ENCODE results near the gene CHPF2. TPM values are rescaled to one million over a fixed set of nuclear protein-coding genes. Genes with fewer than 3 reads are reported as not detected.

CHPF2 gene
- total RNA-seq, 3 donors from 2014 or later, result 24.5 to 40.6 (median 38.3) TPM

DNA sequence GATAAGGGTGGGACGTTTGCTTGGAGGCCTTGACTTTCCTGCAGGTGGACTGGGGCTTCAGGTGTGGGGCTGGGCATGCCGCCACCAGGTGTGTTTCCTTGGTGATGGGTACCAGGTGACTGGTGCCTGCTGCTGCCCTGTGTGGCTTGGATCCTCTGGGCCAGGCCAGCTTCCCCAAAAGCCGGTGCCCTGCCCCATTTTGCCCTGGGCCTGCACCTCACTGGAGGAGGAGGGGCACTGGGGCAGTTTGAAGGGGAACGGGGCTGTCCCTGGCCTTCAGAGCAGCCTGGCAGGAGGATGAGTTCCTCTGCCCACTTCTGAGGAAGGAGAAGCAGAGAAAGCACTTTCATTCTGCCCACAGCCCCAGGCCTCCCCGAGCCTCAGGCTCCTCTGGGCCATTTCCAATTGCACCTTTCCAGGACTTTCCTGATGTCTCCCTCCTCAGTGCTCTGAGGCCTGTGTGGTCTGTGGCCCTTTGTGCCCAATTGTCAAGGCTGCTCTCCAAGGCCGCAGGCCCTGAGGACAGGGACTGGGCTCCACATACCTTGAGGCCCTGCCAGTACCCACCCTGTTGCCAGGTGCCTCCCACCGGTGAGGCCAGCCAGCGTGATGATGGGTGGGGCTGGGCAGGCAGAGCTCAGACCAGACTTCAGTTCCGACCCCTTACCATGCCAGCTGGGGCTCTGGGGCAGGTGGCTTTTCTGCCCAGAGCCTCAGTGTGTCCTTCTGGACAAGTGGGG is 41.5 kb downstream of the CHPF2 start:
- Histone ChIP-seq H3K27me3 (no peaks in the 10 kb centered on the region), H3K27ac (peak overlapping the region; percentile 73 to 89), H3K4me1 (peaks cover 16 to 36% of the 10 kb centered on the region in 2 donors), H3K4me3 (peak overlapping the region in 1 of 3 donors; percentile 25), H3K36me3 (no peaks in the 10 kb centered on the region), H3K9me3 (no peaks in the 10 kb centered on the region)
- DNase-seq (ENCODE audit: low spot score in 2 of 2), result no peak
- TF ChIP-seq POLR2A (IDR thresholded peaks at IDR 0.05), result no peak
- intact Hi-C loops (cut with DNase I; ENCODE audit: low total_unique reads), result no loop called here

DNA sequence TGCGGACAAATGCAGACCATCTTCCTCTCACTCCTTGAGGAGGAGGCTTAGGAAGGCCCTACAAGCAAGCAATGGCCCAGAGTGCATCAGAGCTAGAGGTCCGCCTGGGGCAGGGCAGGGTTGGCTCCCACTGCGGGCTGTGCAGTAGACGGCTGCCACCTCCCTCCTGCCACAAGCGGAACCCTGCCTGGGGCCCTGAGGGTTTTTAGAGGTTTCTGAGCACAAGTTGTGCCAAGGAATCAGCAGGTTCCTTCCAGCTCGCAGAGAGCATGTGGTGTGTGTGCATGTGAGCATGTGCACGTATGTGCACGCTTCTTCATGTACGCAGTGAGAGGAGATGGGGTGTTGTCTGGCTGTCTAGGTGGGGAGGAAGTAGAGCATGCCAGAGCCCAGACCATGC is 42.1 kb downstream of the CHPF2 start:
- Histone ChIP-seq H3K4me1 (peaks cover 16 to 36% of the 10 kb centered on the region in 2 donors), H3K9me3 (no peaks in the 10 kb centered on the region), H3K27ac (peak overlapping the region; percentile 73 to 89), H3K4me3 (peak overlapping the region in 1 of 3 donors; percentile 25), H3K36me3 (no peaks in the 10 kb centered on the region), H3K27me3 (no peaks in the 10 kb centered on the region)
- TF ChIP-seq POLR2A (IDR thresholded peaks at IDR 0.05), result no peak
- TF ChIP-seq POLR2AphosphoS5 (IDR thresholded peaks at IDR 0.05), result no peak
- TF ChIP-seq, protein P1, sequence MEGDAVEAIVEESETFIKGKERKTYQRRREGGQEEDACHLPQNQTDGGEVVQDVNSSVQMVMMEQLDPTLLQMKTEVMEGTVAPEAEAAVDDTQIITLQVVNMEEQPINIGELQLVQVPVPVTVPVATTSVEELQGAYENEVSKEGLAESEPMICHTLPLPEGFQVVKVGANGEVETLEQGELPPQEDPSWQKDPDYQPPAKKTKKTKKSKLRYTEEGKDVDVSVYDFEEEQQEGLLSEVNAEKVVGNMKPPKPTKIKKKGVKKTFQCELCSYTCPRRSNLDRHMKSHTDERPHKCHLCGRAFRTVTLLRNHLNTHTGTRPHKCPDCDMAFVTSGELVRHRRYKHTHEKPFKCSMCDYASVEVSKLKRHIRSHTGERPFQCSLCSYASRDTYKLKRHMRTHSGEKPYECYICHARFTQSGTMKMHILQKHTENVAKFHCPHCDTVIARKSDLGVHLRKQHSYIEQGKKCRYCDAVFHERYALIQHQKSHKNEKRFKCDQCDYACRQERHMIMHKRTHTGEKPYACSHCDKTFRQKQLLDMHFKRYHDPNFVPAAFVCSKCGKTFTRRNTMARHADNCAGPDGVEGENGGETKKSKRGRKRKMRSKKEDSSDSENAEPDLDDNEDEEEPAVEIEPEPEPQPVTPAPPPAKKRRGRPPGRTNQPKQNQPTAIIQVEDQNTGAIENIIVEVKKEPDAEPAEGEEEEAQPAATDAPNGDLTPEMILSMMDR (IDR thresholded peaks at IDR 0.05), result no peak
- intact Hi-C loops (cut with DNase I; ENCODE audit: low total_unique reads), result no loop called here
- DNase-seq (ENCODE audit: low spot score in 2 of 2), result no peak

DNA sequence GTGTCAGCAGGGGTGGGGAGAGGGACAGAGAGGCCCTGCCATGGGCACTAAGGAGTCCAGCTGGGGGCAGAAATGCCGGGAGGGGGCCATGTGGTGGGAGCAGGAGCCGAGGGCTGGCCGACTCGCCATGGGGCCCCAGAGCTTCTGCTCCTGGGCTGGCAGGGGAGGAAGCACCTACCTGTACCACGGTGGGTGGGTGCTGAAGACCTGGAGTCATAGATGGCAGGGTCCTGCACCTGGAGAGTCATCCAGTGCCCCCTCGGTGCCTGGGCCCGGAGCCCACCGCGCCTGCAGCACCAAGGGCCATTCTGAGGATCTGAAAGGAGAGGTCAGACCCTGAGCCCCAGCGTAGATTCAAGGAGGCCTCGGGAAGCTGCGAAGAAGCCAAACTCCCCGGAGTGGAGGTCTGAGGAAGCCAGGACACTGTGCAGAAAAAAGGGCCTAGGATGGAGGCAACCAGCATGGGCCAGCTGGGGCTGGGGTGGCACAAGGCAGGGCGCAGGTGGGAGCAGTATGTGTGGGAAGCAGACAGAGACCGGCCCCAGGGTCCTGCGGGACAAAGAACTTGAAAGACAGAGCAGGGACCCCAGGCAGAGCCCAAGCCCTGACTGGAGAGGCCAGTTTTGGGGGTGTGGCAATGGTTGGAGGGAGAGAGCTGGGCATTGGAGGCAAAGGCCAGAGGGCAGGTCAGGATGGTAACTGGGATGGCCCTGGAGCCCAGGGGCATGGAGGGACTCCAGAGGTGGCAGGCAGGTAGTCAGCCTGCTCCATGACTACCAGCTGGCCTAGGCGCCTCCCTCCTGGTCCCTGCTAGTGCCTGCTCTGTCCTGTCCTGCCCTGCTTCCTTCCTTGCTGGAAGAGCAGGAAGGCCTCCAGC is 42.9 kb downstream of the CHPF2 start:
- no peaks in the 10 kb centered on the region for H3K36me3 ChIP-seq
- H3K4me3 ChIP-seq, result peak overlapping the region in 1 of 3 donors; percentile 77
- no peak for TF ChIP-seq POLR2AphosphoS5 (IDR thresholded peaks at IDR 0.05)
- no peak for TF ChIP-seq POLR2A (IDR thresholded peaks at IDR 0.05)
- TF ChIP-seq, protein P1 (IDR thresholded peaks at IDR 0.05), result no peak
- H3K4me1 ChIP-seq, result peaks cover 16 to 36% of the 10 kb centered on the region in 2 donors
- no peaks in the 10 kb centered on the region for H3K9me3 ChIP-seq
- peaks cover 0 to 2% of the 10 kb centered on the region in 2 donors for H3K27me3 ChIP-seq
- intact Hi-C loops (cut with DNase I; ENCODE audit: low total_unique reads), result no loop called here
- H3K27ac ChIP-seq, result peak overlapping the region; percentile 67 to 89
- no peak for DNase-seq (ENCODE audit: low spot score in 2 of 2)

DNA sequence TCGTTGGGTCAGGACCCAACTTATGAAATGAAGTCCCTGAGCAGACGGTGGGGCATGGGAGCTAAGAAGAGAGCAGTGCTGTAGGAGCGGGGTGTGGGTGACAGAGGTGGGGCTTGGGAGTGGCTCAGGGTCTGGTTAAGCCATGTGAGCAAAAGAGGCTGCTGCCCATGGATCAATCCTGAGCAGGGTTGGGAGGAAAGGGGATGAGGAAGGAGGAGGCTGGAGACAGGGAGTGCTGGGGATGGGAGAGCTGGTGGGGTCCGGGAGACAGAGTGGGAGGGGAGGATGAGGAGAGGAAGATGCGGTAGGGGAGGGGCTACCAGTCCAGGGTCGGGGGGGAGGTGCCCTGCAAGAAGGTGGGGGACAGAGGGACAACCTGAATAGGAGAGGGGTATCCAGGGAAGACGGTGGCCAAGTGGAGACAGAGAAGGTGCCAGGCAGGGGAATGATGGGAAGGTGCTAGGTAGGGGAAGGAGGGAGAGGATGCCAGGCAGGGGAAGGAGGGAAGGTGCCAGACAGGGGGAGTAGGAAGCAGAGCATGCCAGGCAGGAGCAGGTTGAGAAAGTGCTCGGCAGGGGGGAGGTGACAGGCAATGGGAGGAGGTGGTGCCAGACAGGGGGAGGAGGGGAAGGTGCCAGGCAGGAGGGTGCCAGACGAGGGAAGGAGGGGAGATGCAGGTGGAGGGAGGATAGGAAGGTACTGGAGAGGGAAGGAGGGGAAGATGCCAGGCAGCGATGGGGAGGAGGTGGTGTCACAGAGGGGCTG is 43.7 kb downstream of the CHPF2 start:
- intact Hi-C loops (cut with DNase I; ENCODE audit: low total_unique reads), result no loop called here
- peak in 1 of 2 donors; percentile 86 for DNase-seq (ENCODE audit: low spot score in 2 of 2)
- Histone ChIP-seq H3K9me3 (no peaks in the 10 kb centered on the region), H3K4me1 (peaks cover 16 to 36% of the 10 kb centered on the region in 2 donors), H3K27me3 (peaks cover 0 to 2% of the 10 kb centered on the region in 2 donors), H3K36me3 (no peaks in the 10 kb centered on the region), H3K4me3 (peak overlapping the region in 2 of 3 donors; percentile 52 to 77), H3K27ac (peak overlapping the region; percentile 67 to 89)
- TF ChIP-seq POLR2A (IDR thresholded peaks at IDR 0.05), result no peak
- TF ChIP-seq POLR2AphosphoS5 (IDR thresholded peaks at IDR 0.05), result no peak
- TF ChIP-seq, protein P1 (IDR thresholded peaks at IDR 0.05), result no peak

All from breast epithelium (tissue), 4 donors.